GM12872 (cell line): Measurements from ENCODE around the gene DLG2.

Source experiments
- TF ChIP-seq, protein P1 (sequence below): IDR thresholded peaks from 3 replicates; pipeline ENCODE4 v1.5.1; 2011; ENCODE audit warnings: low read depth, mild to moderate bottlenecking, low read length, moderate library complexity; ENCODE audit not compliant: insufficient read depth

Gene DLG2

DNA sequence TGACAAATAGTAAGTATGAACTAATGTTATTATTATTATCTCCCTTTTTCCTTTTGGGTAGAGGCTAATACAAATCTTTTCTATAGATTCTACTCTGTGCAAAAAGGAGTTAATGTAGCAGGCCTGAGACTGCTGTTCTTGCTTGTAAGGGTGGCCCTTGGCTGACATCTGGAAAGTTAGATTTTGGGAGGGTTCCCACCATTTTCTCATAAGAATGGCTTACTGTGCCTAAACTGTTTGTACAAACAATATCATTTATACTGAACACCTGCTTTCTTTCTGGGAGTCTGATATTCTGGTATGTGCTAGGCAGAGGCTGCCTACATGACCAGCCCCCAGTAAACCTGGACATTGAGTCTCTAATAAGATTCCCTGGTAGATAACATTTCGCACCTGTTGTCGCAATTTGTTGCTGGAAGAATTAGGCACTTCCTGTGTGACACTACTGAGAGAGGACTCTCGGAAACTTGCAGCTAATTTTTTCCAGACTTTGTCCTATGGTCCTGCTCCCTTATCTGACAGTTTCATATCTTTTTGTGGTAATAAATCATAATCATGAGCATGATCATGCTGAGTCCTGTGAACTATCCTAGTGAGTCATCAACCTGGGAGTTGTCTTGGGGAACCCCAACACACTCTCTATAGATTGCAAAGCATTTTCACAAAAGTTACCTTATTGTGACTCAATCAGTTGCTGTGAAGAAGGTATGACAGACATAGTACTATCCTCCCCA lies 2083.3 kb downstream of the DLG2 start:
- TF ChIP-seq, protein P1, sequence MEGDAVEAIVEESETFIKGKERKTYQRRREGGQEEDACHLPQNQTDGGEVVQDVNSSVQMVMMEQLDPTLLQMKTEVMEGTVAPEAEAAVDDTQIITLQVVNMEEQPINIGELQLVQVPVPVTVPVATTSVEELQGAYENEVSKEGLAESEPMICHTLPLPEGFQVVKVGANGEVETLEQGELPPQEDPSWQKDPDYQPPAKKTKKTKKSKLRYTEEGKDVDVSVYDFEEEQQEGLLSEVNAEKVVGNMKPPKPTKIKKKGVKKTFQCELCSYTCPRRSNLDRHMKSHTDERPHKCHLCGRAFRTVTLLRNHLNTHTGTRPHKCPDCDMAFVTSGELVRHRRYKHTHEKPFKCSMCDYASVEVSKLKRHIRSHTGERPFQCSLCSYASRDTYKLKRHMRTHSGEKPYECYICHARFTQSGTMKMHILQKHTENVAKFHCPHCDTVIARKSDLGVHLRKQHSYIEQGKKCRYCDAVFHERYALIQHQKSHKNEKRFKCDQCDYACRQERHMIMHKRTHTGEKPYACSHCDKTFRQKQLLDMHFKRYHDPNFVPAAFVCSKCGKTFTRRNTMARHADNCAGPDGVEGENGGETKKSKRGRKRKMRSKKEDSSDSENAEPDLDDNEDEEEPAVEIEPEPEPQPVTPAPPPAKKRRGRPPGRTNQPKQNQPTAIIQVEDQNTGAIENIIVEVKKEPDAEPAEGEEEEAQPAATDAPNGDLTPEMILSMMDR: no peak

- TF ChIP-seq, protein P1: no peak
Observed at GRCh38 chr11:83542861-83543260, 2084.3 kb downstream of the DLG2 start.

GRCh38 chr11:83540728-83541127 lies 2086.4 kb downstream of the DLG2 start:
- TF ChIP-seq, protein P1: no peak

DNA sequence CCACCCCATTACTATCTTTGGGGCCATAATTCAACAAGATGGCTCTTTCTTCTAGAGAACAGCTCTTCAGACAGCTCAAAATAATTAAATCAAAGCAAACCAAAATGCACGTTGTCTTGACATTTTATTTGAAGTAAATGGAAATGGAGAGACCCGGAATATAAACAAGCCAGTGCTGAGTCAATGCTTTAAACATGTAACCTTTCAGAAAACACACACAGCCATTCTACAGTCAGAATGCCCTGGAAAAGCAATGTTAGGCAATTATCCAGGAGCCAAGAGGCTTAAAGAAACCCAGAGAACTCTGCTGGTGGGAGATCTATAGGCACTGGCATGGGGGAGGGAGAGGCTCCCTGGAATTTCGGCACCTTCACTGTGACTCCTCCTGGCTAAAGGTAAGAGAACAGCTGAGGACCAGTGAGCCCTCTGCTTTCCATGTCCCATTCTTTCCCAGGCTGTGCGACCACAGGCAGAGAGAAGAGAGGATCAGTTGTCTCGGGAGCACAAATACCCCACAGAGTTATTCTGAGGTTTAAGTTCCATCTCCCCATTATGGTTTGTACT lies 2086.9 kb downstream of the DLG2 start:
- TF ChIP-seq, protein P1: no peak

DNA sequence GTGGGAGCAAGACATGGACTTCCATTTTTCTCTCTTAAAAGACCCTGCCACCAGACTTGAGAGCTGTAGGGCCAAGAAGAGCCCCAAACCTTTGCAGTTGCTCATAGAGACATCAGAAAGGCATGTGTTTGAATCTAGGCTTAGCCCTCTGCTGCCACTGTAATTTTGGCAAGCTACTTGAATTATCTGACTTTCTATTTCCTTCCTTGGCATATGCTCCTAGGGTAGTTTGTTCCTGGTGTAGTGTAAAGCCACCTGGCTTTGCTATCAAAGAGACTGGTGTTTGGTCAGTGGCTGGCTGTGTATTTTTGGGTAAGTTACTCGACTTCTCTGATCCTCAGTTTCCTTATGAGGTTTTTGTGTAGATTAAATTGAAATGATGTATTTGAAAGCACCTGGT lies 2088.9 kb downstream of the DLG2 start:
- TF ChIP-seq, protein P1: no peak

GRCh38 chr11:83537131-83537610 lies 2090.0 kb downstream of the DLG2 start:
- TF ChIP-seq, protein P1: no peak

GRCh38 chr11:83533166-83533565 lies 2094.0 kb downstream of the DLG2 start:
- TF ChIP-seq, protein P1: no peak
